DMS79 treated with DMSO at 0.1 percent for 48 hours (cell line): ENCODE measurements around the gene IGSF9B.

Source experiments
- DNase-seq: peaks from one replicate; lab custom pipeline; 2025; lab: John Stamatoyannopoulos, UW

IGSF9B gene

DNA sequence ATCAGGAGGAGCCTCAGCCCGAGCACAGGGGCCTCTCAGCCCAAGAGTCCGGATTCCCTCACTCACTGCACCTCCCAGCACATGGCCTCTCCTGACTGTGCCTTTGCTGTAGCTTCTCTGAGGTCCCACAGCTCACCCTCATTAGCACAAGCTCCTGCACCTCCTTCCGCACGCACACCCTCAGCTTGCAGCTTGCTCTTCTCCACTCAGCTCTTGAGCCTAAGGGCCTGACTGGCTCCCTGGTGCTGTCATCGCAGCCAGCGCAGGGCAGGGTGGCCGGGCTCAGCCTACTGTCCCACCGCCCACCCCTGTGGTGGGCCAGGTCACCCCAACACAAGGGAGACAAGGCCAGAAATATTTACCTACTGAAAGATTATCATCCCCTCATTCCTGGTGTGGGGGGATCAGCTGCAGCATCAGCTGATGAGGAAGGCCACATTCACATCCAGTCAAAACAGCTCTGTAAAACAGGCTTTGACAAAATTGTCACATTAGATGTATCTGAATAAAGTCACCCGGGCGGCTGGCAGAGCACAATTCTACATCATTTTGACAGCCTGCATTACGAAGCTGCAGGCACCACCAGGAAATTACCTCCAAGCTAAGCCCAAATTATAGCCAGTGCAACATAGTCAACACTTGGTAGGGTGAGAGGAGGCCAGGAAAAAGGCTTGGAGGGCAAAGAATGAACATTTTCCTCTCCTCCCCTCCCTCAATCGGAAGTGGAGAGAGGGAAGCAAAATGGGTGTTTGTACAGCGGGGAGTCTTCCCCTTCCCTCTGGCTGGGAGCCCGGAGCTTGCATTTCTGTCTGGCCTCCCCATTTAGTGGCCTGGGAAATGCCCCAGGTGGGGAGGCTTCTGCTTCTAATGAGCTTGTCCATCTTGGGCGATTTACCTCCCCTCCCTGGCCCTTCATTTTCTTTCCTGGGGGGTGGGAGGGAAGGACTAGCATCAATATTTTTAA lies 29.5 kb upstream of the IGSF9B start:
- no peak for DNase-seq

DNA sequence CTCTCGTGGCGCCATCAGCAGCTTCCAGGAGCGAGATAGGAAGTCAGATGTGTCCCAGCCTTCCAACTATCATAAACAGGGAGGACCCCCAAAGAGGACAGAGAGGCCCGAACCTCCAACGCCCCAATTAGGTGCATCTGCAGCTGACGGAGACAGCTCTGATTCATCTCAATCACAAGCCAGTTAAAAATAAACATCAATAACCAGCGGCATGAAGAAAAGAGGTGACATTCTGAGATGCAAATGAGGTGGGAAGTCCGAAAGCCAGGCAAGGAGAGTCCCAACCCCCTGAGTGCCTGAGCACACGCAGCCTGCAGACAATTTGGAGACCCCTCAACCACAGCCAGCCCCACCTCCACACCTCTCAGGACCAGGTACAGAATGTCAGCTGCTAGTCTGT lies 28.1 kb upstream of the IGSF9B start:
- no peak for DNase-seq

DNA sequence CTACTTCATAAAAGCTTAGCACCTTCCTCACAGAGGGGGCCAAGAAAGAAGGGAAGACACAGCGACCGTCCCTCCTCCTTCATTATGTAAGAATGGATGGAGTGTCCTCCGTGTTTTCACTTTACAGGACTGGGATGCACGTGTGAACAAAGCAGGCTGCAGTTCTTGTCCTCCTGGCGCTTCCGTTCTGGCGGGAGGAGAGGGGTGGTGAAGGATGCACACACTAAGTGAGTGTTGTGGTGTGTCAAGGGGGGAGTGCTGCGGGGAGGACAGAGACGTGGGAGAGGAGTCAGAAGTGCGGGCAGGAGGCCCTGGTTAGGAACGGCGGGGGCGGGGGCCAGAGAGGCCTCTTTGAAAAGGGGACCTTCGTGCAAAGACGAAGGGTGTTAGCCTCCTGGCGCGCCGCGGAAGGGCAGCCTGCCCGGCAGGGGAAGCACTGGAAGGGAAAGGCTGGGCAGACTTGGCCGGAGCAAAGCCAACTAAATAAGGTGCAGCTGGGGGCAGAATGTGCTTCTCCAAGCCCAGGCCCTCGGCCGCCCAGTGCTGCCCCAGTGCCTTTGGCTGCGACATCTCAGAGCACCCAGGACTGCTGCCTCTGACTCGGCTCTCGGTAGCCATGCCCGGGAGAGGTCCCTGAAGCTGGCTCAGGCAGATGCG lies 27.0 kb upstream of the IGSF9B start:
- no peak for DNase-seq

DNA sequence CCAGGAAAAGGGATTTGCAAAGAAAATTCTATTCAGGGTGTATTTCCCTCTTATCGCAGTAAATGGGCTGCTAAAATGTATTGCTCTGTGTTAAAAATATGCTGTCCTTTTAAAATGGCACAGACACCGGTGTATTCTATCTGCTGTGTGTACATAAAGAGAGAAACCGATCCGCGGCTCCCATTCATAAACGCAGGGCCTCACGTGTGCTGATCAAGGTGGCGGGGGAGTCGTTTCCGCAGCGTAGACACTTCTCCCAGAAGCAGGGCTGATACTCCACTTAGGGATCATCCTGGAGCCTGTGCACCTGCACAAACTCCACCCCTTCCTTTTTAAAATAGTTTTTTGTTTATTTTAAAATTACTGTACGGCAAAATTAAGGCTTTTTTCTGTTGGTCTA lies 26.1 kb upstream of the IGSF9B start:
- no peak for DNase-seq

DNA sequence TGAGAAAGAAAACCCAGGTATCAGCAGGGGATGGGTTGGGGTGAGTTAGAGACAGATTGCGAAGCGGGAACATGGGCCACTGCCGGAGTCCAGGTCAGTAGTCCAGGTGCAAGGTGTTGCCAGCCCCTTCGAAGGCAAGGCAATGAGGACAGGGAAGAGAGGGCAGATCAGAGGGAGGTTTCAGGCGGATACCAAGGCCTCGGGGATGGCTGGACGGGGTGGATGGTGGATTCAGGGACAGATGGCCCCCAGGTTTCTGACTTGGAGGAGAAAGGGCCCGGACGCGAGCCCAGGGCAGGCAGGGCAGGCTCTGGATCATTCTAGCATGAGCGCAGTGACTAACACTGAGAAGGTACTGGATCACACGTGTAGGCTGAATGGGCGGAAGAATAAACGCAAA lies 25.4 kb upstream of the IGSF9B start:
- DNase-seq = no peak

DNA sequence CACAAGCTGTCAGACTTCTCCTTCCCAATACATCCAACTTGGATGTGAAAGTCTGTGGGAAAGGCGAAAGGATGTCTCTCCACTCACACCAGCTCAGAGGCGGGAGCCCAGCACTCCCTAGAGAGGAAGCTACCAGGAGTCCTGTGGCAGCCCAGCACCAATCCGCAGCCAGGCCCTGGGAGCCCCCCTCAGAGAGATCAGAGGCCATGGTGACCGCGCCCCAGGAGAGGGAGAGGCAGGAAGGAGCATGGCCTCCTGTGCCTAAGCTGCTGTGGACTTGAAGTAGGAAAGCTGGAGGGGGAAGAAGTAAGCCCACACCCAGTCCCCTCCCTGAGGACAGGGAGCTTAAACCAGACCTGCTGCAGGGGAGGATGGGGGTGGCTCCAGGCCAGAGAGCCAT lies 24.4 kb upstream of the IGSF9B start:
- DNase-seq = no peak

DNA sequence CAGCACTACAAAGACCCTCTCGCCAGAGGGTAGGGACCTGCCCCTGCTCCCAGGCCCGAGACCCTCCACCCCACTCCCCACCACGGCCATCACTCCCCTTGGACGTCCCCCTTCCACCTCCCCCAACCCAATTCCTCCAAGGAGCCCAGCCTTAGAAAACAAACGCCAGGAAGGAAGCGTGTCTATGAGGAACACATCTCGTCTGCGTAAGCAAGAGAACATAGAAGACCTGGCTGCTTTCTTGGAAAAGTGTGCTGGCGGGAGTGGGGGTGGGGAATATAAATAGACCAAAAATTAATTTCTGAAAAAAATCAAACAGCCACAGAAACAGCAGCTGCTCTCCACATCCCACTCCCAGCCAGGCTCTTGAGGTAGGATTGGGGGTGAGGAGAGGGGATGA lies 23.9 kb upstream of the IGSF9B start:
- no peak for DNase-seq

DNA sequence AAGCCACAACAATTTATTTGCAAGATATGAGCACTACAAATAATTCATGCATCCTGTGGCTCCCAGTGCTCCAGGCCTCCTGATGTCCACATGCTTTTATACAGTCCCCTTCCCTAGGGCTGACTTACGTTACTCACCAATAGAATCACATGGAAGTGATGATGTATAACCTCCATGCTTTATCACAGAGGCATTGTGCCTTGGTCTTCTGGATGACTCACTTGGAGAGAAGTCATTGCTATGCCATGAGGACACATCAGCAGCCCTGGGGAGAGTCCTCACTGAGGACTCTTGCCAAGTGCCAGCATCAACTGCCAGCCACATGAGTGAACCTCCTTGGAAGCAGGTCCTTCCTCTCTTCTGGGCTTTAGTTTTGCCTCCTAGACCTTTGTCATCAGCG lies 22.0 kb upstream of the IGSF9B start:
- DNase-seq = no peak

DNA sequence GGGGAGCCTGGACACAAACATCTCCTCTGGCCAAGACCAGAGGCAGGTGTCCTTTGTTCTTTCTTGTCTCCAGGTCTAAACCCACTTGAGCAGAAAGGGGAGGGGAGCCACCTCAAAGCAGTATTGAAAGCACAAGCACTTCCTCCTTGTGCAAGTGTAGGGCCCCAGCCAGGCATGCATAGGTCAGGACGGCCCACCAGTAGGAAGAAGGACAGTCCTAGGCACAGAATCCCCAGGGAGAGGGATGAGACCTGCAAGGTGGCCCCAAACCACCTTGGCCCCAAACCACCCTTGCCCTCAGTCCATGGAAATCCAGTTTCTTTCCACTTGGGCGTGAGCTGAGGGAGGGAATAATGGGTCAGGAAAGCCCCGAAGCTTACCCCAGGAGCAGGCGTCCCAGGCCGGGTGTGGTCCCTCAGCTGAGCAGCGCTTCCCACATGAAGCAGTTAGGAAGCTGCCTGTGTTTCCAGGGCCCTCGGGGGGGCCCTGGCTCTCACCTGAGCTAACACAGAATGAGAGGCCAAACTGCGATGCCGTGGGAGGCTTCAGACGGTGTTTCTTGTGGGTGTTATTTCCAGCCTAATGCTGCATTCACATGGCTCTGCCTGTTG lies 20.4 kb upstream of the IGSF9B start:
- no peak for DNase-seq

DNA sequence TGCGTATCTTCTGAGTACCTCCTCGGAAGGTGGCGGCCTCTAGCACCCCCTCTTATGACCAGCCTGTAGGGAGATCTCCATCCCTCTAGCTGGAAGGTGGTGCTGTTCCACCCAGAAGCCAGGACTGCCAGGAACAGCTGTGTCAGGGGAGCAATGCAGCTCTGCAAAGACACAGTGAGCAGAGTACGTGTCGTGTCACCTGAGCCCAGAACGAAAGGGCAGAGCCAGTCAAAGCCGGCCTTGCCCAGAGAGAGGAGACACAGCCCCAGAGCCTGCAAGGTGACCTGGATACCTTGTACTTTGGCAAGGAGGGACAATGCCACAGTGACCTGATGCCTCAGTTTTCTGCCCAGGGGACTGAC lies 18.7 kb upstream of the IGSF9B start:
- no peak for DNase-seq

DNA sequence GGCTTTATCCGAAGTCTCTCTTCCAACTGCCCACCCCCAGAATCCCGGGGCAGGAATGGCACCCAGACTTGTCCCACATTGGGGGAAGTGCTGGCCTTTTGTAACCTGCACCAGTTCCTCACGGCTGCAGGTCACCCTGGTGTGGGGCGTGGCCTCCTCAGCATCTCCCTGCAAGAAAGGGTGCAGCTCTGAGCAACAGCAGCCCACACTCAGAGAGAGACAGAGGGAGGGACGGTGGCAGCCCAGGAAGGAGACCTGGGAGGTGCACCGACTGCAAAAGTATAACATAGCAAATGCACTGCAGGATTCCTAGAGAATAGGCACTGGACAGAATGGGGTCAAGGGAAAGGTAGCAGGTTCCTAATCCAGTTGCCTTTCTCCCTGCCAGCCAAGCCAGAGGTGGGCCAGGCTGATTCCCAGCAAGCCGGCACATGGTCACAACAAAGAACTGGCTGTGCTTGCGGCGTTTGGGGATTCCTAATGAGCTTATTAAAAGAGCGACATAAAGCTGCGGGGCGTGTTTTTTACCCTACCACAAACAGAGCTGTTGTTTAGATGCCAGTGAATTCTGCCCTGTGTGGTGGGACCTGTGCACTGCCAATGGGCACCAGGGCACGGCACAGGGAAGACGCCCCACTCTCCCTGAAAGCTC lies 18.2 kb upstream of the IGSF9B start:
- DNase-seq = no peak

DNA sequence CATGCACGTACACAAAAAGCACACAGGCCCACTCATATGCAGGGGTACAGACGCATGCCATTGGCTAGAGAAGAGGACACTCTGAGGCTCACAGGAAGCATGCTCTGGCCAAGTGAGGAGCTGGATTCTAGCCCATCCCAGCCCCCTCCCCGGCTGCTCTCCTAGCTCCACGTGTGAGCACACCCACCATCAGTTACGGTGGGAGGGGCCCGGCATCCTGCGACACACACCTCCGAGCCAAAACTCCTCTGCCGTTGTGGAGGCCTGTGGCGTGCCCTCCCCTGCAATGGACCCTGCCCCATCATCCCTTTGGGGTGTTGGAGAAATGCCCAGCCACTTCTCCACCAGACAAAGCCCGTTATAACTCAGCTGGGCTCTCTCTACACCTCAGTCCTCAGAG lies 15.1 kb upstream of the IGSF9B start:
- no peak for DNase-seq

DNA sequence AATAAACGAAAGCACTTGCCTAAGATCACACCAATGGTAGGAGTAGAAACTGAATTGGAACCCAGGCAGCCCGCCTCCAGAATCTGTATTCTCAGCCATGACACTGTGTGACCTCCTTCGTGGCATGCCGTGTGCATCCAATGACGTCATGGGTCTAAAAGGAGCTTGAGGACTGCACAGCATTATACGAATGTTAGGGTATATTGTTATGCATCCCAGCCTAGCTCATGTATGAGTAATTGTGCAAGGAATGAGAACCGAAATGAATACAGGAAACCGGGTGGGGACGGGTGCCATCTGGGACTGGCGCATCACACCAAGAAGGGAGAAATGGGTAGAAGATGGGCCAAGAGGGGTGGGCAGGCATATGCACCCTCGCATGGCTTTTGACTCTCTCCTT lies 12.3 kb upstream of the IGSF9B start:
- no peak for DNase-seq

DNA sequence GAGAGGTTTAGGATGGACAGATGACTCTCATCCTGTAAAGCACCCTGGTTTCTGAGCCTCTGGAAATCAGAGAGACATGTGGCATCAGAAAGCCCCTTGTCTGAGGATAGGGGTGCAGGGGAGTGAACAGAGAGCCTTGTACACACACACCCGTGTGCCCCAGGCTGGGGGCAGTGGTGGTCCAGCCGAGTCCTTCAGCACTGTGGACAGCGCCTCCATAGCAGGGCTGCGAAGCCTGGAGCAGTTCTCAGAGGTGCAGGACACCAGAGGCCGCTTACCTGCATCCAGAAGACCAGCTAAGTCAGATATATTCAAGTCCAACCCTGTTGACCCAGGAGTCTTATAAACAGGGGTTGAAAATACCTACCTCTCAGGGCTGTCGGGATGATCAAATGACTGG lies 11.5 kb upstream of the IGSF9B start:
- no peak for DNase-seq

DNA sequence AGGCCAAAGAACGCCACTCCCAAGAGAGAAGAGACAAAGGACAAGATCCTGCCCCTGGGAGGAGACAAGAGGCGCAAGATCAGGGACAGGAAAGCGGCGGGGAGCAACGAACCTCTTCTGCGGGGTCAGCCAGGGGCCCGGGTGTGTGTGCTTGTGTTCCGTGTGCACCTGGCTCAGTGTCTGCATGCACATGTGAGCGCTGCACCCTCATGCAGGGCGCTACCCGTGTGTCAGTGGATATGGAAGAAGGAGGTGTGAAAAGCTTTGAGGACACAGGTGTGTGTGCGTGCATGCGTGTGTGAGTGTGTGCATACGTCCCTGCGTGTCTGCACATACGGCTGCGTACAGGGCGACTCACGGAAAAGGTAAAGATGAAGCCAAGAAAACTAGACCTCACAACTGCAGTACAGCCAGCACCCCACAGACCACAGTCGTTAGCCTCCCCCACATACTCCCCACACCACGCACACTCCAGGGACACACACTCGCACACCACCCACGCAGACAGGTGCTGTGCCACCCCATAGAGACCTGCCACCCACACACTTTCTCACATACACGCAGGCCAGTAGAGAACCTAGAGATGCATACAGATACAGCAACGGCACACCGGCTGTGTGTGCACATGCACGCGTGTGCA lies 11.0 kb upstream of the IGSF9B start:
- no peak for DNase-seq

DNA sequence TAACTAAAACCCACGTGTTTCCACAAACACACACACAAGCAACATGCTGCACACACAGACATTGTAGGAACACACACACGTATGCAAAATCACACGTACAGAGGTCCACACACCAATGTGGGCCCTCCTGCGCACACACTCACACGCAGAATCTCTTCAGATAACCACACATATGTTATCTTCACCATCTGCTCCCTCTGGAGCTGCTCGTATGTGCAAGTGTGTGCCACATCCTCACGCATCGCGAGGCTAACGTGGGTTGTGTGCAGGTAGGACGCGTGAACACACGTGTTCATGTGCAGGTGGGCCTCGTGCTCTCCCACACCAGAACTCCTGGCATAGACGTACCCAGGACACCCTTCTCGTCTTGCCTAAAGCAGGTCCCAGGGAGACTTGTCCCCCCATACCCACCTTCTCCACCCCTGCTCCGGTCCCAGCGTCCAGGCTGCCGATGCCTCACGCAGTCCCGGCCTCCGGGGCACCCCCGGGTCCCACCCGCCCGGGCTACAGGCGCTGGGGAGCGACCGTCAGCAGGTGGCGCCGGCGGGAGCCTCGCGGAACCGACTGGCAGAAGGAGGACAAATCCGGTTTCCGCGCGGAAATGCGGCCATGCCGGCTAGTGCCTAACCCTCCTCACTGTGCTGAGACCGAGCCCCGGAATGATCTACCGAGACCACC lies 10.3 kb upstream of the IGSF9B start:
- no peak for DNase-seq

DNA sequence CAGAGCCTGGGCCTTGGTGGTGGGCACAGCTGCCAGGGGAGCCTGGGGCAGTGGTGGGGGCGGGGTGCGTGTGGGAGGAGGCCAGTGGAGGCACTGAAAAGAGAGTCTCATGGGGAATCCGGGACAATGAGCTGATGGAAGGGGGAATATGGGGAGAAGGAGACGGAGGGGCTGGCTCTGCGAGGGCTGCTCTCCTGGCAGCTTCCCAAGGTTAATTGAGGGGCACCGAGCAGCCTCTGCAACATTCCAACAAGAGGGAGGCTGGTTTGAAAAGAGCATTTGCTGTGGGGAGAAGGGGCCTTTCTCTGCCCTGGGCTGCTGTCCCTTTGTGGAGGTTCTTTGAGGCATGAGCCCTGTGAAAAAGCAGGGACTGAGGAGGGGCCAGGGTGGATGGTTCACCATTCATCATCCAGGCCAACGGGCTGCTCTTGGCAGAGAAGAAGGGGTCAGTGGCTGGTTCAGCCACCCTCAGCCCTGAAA lies 9.4 kb upstream of the IGSF9B start:
- DNase-seq = no peak

DNA sequence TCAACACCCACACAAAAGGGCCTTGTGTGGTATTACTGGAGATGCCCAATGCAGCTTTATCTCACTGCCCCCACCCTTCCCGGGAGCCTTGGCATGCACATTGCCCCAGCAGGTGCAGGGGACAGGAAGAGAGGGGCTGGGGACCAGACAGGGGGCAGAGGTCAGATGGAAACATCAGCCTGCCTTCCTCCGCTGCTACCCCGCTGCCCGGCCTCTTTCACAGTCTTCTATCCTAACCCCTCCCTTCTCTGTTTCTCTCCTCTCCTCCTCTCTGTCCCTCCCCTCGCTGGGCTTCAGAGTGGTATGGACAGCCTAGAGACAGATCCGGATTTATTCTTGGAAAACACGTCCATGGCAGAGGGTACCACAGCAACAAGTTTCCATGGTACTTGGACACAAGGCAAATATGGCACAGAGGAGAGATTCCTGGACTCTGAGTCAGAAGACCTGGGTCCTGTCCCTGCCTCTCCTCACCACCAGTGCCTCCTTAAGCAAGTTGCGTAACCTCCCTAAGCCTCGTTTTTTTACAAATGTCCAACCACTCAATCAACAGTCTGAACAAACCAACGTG lies 8.3 kb upstream of the IGSF9B start:
- no peak for DNase-seq

DNA sequence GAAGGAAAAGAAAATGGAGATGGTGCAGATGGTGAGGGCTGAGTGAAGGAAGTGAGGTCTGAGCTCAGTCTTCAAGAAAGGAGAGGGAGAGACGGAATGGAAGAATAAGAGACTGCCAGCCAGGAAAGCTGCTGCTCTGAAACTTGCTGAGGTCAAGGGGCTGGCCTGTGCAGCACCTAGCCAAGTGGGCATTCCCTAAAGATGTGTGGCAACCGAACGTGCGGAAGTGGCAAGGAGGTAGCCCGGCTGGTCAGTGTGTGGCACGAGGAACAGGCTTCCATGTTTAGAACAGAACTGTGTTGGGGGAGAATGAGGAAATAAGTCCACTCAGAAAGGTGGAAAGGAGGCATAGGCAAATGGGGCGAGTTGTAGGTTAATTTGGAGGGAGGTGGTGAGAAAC lies 7.6 kb upstream of the IGSF9B start:
- DNase-seq = no peak

DNA sequence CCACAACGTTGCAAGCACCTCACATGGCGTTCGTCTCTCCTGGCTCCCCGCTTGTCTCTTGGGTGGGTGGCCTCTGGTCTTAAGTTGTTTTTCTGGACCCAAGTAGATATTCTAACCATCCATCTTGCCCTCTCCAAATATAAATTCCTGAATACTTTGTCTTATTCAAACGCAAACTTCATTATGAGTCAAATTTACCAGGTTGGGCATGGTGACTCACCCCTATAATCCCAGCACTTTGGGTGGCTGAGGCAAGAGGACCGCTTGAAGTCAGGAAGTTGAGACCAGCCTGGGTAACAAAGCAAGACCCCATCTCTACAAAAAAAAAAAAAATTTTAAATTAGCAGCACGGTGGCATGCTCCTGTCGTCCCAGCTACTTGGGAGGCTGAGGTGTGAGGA lies 5.1 kb upstream of the IGSF9B start:
- no peak for DNase-seq

DNA sequence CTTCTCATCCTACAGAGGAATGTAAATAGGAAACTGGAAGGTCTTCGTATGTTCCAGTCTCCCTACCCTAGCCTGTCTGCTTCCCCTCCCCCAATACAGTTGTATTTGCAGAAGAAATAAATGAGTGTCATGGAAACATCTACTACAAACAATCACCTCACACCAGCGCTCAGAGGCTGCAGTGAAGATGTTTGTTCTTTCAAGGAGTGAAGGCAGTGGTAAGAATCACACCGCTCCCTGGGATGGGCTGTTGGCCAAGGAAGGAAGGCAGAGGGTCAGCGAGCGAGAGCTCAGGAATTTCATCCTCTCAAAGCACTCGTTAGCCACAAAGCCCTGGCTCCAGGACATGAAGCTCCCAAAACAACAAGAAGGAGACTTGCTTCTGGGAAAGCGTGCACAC lies 1.1 kb upstream of the IGSF9B start:
- DNase-seq = peak; percentile 67
